ENCODE measurements around the gene CCDC137. TPM values are rescaled to one million over a fixed set of nuclear protein-coding genes. Genes with fewer than 3 reads are reported as not detected.

The CCDC137 gene
- polyA plus RNA-seq, 1 of the 3 experiments (the other 2 are of a cell fraction) = 62.4 TPM

DNA sequence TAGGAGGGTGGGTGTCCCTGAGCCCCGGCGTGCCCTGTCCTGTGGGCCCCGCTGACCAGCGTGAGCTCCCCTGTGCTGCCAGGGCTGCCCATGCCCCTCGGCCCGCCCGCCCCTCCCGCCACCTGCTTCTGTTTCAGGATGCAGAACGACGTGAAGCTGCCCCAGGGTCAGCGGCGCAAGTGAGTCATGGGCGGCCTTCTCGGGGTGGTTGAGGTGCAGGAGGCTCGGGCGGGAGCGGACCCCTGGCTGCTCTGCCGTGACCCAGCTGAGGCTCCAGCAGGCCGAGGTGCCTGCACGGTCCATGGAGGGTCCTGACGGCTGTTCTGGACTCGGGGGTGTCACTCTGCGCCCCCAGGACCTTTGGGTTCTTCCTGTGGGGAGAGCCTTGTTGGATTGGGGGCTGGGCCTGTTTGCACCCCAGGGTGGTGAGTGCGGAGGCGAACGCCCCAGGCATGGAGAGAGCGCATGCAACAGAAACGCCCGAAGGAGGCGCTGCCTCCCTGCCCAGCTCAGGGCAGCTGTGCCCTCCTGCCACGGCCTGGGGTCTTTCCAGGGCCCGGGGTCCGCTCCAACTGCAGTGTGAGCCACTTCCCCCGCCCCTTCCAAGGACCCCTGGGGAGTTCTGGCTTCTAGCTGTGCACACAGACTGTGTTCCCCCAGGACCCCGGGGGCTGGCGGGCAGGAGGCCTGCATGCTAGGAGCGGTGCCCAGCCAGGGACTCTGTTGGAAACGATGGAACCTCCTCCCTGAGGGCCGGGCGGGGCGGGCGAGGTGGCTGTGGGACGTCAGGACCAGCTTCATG lies 49.5 kb downstream of the CCDC137 start (continued):
- TF ChIP-seq EZH2phosphoT487 (IDR thresholded peaks at IDR 0.05; ENCODE audit: borderline replicate concordance, low read depth) (no peak), SMC3 (IDR thresholded peaks at IDR 0.05; ENCODE audit: low read depth, low read length) (no peak), GABPA (IDR thresholded peaks at IDR 0.05; ENCODE audit: low read depth) (no peak), RFX5 (IDR thresholded peaks at IDR 0.05; ENCODE audit: low read length) (no peak), TEAD4 (IDR thresholded peaks at IDR 0.05; ENCODE audit: borderline replicate concordance, insufficient read depth) (no peak), RAD21 (IDR thresholded peaks at IDR 0.05; ENCODE audit: low read length) (no peak)
- TF ChIP-seq, protein P1, sequence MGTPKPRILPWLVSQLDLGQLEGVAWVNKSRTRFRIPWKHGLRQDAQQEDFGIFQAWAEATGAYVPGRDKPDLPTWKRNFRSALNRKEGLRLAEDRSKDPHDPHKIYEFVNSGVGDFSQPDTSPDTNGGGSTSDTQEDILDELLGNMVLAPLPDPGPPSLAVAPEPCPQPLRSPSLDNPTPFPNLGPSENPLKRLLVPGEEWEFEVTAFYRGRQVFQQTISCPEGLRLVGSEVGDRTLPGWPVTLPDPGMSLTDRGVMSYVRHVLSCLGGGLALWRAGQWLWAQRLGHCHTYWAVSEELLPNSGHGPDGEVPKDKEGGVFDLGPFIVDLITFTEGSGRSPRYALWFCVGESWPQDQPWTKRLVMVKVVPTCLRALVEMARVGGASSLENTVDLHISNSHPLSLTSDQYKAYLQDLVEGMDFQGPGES (IDR thresholded peaks at IDR 0.05; ENCODE audit: low read depth, low read length) = no peak

DNA sequence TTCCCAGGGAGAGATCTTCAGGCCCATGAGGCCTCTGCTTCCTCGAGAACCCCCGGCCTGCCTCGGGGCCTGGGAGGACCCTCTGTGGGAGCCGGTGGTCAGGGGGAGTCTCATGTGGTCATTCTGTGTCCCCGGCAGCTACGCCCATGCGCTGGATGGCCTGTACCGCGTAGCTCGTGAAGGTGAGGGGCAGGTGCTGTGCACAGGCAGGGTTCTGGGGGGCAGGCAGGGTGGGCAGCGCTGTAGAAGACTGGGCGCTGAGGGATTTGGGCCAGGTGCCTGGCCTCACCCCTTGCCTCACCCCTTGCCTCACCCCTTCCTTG lies 50.1 kb downstream of the CCDC137 start:
- TF ChIP-seq EZH2phosphoT487 (IDR thresholded peaks at IDR 0.05; ENCODE audit: borderline replicate concordance, low read depth) (no peak), EP300 (IDR thresholded peaks at IDR 0.05; ENCODE audit: borderline replicate concordance in 1 of 2, low read depth in 1 of 2, low read length in 1 of 2) (no peak), JUND (IDR thresholded peaks at IDR 0.05) (no peak), RFX5 (IDR thresholded peaks at IDR 0.05; ENCODE audit: low read length) (no peak), FOSL2 (IDR thresholded peaks at IDR 0.05; ENCODE audit: borderline replicate concordance, low read depth) (no peak), TEAD4 (IDR thresholded peaks at IDR 0.05; ENCODE audit: borderline replicate concordance, insufficient read depth) (no peak), ELF1 (IDR thresholded peaks at IDR 0.05) (no peak), MEF2A (IDR thresholded peaks at IDR 0.05; ENCODE audit: borderline replicate concordance, low read depth) (no peak), FOXJ3 (CRISPR knock-in tag; IDR thresholded peaks at IDR 0.05) (no peak), MXI1 (IDR thresholded peaks at IDR 0.05; ENCODE audit: low read depth, low read length) (no peak), CHD2 (IDR thresholded peaks at IDR 0.05; ENCODE audit: low read length, partially characterized antibody) (no peak), SMC3 (IDR thresholded peaks at IDR 0.05; ENCODE audit: low read depth, low read length) (no peak), NFIC (IDR thresholded peaks at IDR 0.05; ENCODE audit: borderline replicate concordance) (no peak), NRF1 (IDR thresholded peaks at IDR 0.05; ENCODE audit: low read depth, low read length) (no peak)
- TF ChIP-seq, protein P2, sequence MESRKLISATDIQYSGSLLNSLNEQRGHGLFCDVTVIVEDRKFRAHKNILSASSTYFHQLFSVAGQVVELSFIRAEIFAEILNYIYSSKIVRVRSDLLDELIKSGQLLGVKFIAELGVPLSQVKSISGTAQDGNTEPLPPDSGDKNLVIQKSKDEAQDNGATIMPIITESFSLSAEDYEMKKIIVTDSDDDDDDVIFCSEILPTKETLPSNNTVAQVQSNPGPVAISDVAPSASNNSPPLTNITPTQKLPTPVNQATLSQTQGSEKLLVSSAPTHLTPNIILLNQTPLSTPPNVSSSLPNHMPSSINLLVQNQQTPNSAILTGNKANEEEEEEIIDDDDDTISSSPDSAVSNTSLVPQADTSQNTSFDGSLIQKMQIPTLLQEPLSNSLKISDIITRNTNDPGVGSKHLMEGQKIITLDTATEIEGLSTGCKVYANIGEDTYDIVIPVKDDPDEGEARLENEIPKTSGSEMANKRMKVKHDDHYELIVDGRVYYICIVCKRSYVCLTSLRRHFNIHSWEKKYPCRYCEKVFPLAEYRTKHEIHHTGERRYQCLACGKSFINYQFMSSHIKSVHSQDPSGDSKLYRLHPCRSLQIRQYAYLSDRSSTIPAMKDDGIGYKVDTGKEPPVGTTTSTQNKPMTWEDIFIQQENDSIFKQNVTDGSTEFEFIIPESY (IDR thresholded peaks at IDR 0.05; ENCODE audit: borderline replicate concordance, low read depth) = no peak
- TF ChIP-seq, protein P3, sequence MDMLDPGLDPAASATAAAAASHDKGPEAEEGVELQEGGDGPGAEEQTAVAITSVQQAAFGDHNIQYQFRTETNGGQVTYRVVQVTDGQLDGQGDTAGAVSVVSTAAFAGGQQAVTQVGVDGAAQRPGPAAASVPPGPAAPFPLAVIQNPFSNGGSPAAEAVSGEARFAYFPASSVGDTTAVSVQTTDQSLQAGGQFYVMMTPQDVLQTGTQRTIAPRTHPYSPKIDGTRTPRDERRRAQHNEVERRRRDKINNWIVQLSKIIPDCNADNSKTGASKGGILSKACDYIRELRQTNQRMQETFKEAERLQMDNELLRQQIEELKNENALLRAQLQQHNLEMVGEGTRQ (IDR thresholded peaks at IDR 0.05; ENCODE audit: borderline replicate concordance, low read depth, low read length) = no peak
- TF ChIP-seq, protein P1 (IDR thresholded peaks at IDR 0.05; ENCODE audit: low read depth, low read length) = no peak
- TF ChIP-seq, protein P4, sequence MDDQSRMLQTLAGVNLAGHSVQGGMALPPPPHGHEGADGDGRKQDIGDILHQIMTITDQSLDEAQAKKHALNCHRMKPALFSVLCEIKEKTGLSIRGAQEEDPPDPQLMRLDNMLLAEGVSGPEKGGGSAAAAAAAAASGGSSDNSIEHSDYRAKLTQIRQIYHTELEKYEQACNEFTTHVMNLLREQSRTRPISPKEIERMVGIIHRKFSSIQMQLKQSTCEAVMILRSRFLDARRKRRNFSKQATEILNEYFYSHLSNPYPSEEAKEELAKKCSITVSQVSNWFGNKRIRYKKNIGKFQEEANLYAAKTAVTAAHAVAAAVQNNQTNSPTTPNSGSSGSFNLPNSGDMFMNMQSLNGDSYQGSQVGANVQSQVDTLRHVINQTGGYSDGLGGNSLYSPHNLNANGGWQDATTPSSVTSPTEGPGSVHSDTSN (IDR thresholded peaks at IDR 0.05) = no peak
- no peak overlapping the region for H3K4me2 ChIP-seq
- ChIA-PET POLR2A (no interaction called here), CTCF (interaction anchor here (1.1 to 1.2 kb wide), 2 partner anchors 12 to 18 kb away, joined by 3 to 4 read pairs; no protein-coding TSS in a partner anchor)
- H3K9me2 ChIP-seq = no peaks in the 10 kb centered on the region
- H2AFZ ChIP-seq (ENCODE audit: low read depth) = no peak overlapping the region
- no peak overlapping the region for H3K4me3 ChIP-seq (ENCODE audit: low read depth in 2 of 2, low read length in 1 of 2)
- no peak overlapping the region for H3K27ac ChIP-seq (ENCODE audit: low read depth in 2 of 2, low read length in 1 of 2)
- no peaks in the 10 kb centered on the region for H3K9me3 ChIP-seq
- H3F3A ChIP-seq (replicated peaks; ENCODE audit: insufficient read depth) = peaks cover 11% of the 10 kb centered on the region
- no peaks in the 10 kb centered on the region for H4K20me1 ChIP-seq (ENCODE audit: insufficient read depth)
- H3K4me1 ChIP-seq (ENCODE audit: control insufficient read depth in 1 of 2, insufficient read depth in 2 of 2, low read depth in 1 of 2, low read length in 1 of 2) = peaks cover 12 to 22% of the 10 kb centered on the region in 2 experiments; a peak in 3 of 4 replicates
- H3K79me2 ChIP-seq (ENCODE audit: insufficient read depth) = peaks cover 24% of the 10 kb centered on the region; the same call in 1 of the 2 replicates
- H3K27me3 ChIP-seq (ENCODE audit: insufficient read depth) = no peaks in the 10 kb centered on the region
- DNase-seq = no peak
- WGBS (ENCODE audit: low lambda C conversion rate) = 93% methylated on average over 10 of the region's 12 CpGs
- H3K36me3 ChIP-seq (replicated peaks in 1 of 2; ENCODE audit: control insufficient read depth in 1 of 2, insufficient read depth in 2 of 2, low read length in 1 of 2) = peaks cover 0 to 9% of the 10 kb centered on the region in 2 experiments
- H3K9ac ChIP-seq = no peak overlapping the region
